ENCODE data around the gene TRMT61A. TPM values are rescaled to one million over a fixed set of nuclear protein-coding genes. Genes with fewer than 3 reads are reported as not detected.
A peak's percentile ranks its signal among the peaks of the same experiment; 100 is the strongest.

TRMT61A gene
- total and polyA plus RNA-seq, 2 of the 13 experiments (the other 11 are each of a cell fraction or from before 2014, with no cell fraction given): 6.5 to 13.6 TPM

DNA sequence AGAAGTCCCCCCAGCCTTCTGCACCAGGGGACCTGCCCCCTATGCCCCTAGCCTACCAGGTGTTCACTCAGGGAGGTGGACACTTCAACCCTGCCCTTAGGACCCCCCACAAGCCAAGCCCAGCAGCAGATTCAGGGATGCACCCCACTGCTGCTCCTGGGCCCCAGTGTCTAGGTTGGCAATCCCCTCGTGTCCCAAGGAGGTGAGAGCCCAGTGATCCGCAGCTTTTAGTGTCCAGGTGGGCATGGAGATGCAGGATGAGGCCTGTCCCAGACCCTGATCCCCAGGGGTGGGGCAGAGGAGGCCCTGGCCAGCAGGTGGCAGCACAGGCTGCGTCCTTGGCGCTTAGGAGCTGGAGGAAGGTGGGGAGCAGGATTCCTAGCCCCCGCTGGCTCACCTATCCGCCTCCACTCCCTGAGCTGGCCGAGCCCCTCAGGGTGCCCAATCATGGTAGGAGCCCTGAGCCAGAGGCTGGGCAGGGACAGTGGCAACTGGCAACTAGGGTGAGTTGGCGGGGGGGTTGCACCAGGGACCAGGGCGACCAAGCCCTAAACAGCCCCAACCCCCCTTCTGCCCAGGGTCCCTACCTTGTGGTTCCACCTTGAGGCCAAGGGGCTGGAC, 10.5 kb upstream of the TRMT61A start (continued):
- TF ChIP-seq, protein P1, sequence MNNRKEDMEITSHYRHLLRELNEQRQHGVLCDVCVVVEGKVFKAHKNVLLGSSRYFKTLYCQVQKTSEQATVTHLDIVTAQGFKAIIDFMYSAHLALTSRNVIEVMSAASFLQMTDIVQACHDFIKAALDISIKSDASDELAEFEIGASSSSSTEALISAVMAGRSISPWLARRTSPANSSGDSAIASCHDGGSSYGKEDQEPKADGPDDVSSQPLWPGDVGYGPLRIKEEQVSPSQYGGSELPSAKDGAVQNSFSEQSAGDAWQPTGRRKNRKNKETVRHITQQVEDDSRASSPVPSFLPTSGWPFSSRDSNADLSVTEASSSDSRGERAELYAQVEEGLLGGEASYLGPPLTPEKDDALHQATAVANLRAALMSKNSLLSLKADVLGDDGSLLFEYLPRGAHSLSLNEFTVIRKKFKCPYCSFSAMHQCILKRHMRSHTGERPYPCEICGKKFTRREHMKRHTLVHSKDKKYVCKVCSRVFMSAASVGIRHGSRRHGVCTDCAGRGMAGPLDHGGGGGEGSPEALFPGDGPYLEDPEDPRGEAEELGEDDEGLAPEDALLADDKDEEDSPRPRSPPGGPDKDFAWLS (CRISPR knock-in tag; IDR thresholded peaks at IDR 0.05; ENCODE audit: borderline replicate concordance): no peak
- TF ChIP-seq ZNF790 (CRISPR knock-in tag; IDR thresholded peaks at IDR 0.05; ENCODE audit: borderline replicate concordance) (0 out of 2 replicates have a peak, but pooled peaks have one; percentile 45), POLR2G (IDR thresholded peaks at IDR 0.05; ENCODE audit: low read depth, low read length) (peak; percentile 49; the same call in 1 of the 2 replicates), LCORL (IDR thresholded peaks at IDR 0.05) (no peak), LCORL (CRISPR knock-in tag; IDR thresholded peaks at IDR 0.05) (peak; percentile 89), ZNF350 (CRISPR knock-in tag; IDR thresholded peaks at IDR 0.05; ENCODE audit: borderline replicate concordance, low read depth) (peak; percentile 22; the same call in 1 of the 2 replicates), SAP130 (CRISPR knock-in tag; IDR thresholded peaks at IDR 0.05; ENCODE audit: low read depth) (0 out of 2 replicates have a peak, but pooled peaks have one; percentile 13), MXI1 (IDR thresholded peaks at IDR 0.05; ENCODE audit: borderline replicate concordance, low read depth, low read length) (peak; percentile 25; the same call in 1 of the 3 replicates), ZFX (CRISPR knock-in tag; IDR thresholded peaks at IDR 0.05; ENCODE audit: low read depth) (peak; percentile 67), HIVEP1 (CRISPR knock-in tag; IDR thresholded peaks at IDR 0.05) (0 out of 2 replicates have a peak, but pooled peaks have one; percentile 21), ZNF205 (CRISPR knock-in tag; IDR thresholded peaks at IDR 0.05) (no peak), HMGXB4 (CRISPR knock-in tag; IDR thresholded peaks at IDR 0.05; ENCODE audit: borderline replicate concordance in 1 of 2, low read depth in 1 of 2) (peak; percentile 51 to 53; a peak in 1 of 4 replicates), ZNF331 (CRISPR knock-in tag; IDR thresholded peaks at IDR 0.05) (0 out of 2 replicates have a peak, but pooled peaks have one; percentile 38), MLLT10 (CRISPR knock-in tag; IDR thresholded peaks at IDR 0.05) (no peak), EZH2 (conservative IDR thresholded peaks at IDR 0.05; ENCODE audit: low read depth, low read length) (no peak), GTF2F1 (IDR thresholded peaks at IDR 0.05; ENCODE audit: low read length) (no peak)
- TF ChIP-seq, protein P2, sequence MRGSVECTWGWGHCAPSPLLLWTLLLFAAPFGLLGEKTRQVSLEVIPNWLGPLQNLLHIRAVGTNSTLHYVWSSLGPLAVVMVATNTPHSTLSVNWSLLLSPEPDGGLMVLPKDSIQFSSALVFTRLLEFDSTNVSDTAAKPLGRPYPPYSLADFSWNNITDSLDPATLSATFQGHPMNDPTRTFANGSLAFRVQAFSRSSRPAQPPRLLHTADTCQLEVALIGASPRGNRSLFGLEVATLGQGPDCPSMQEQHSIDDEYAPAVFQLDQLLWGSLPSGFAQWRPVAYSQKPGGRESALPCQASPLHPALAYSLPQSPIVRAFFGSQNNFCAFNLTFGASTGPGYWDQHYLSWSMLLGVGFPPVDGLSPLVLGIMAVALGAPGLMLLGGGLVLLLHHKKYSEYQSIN (CRISPR knock-in tag; IDR thresholded peaks at IDR 0.05; ENCODE audit: borderline replicate concordance): no peak
- TF ChIP-seq, protein P3, sequence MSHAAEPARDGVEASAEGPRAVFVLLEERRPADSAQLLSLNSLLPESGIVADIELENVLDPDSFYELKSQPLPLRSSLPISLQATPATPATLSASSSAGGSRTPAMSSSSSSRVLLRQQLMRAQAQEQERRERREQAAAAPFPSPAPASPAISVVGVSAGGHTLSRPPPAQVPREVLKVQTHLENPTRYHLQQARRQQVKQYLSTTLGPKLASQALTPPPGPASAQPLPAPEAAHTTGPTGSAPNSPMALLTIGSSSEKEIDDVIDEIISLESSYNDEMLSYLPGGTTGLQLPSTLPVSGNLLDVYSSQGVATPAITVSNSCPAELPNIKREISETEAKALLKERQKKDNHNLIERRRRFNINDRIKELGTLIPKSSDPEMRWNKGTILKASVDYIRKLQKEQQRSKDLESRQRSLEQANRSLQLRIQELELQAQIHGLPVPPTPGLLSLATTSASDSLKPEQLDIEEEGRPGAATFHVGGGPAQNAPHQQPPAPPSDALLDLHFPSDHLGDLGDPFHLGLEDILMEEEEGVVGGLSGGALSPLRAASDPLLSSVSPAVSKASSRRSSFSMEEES (CRISPR knock-in tag; IDR thresholded peaks at IDR 0.05): no peak
- TF ChIP-seq, protein P4, sequence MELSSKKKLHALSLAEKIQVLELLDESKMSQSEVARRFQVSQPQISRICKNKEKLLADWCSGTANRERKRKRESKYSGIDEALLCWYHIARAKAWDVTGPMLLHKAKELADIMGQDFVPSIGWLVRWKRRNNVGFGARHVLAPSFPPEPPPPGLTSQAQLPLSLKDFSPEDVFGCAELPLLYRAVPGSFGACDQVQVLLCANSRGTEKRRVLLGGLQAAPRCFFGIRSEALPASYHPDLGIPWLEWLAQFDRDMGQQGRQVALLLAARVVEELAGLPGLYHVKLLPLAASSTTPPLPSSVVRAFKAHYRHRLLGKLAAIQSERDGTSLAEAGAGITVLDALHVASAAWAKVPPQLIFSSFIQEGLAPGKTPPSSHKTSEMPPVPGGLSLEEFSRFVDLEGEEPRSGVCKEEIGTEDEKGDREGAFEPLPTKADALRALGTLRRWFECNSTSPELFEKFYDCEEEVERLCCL (CRISPR knock-in tag; IDR thresholded peaks at IDR 0.05; ENCODE audit: borderline replicate concordance): 0 out of 2 replicates have a peak, but pooled peaks have one; percentile 47
- TF ChIP-seq, protein P5, sequence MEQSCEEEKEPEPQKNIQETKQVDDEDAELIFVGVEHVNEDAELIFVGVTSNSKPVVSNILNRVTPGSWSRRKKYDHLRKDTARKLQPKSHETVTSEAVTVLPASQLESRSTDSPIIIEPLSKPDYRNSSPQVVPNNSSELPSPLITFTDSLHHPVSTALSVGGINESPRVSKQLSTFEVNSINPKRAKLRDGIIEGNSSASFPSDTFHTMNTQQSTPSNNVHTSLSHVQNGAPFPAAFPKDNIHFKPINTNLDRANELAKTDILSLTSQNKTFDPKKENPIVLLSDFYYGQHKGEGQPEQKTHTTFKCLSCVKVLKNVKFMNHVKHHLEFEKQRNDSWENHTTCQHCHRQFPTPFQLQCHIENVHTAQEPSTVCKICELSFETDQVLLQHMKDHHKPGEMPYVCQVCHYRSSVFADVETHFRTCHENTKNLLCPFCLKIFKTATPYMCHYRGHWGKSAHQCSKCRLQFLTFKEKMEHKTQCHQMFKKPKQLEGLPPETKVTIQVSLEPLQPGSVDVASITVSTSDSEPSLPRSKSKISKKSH (CRISPR knock-in tag; IDR thresholded peaks at IDR 0.05; ENCODE audit: borderline replicate concordance): 0 out of 2 replicates have a peak, but pooled peaks have one; percentile 12
